Uterus (tissue), 2 donors: ENCODE measurements around the gene ATP11A.

Source experiments
- POLR2A ChIP-seq, 2 donors: fragments of 450-650 bp; IDR thresholded peaks; one replicate each; pipeline ENCODE4 v1.6.1; 2016; ENCODE audit warnings: antibody characterized with exemption in 2 of 2, mild to moderate bottlenecking in 1 of 2, moderate library complexity in 1 of 2
- TF ChIP-seq, protein P1 (sequence below), 4 experiments: fragments of 200-600 bp in 2 of 4; fragments of 450-650 bp in 2 of 4; sonication (generic) in 2 of 4; IDR thresholded peaks; one replicate each; pipeline ENCODE4 v1.5.1; 2016 to 2019; ENCODE audit warnings: antibody characterized with exemption in 4 of 4, mild to moderate bottlenecking in 2 of 4, moderate library complexity in 1 of 4

DNA sequence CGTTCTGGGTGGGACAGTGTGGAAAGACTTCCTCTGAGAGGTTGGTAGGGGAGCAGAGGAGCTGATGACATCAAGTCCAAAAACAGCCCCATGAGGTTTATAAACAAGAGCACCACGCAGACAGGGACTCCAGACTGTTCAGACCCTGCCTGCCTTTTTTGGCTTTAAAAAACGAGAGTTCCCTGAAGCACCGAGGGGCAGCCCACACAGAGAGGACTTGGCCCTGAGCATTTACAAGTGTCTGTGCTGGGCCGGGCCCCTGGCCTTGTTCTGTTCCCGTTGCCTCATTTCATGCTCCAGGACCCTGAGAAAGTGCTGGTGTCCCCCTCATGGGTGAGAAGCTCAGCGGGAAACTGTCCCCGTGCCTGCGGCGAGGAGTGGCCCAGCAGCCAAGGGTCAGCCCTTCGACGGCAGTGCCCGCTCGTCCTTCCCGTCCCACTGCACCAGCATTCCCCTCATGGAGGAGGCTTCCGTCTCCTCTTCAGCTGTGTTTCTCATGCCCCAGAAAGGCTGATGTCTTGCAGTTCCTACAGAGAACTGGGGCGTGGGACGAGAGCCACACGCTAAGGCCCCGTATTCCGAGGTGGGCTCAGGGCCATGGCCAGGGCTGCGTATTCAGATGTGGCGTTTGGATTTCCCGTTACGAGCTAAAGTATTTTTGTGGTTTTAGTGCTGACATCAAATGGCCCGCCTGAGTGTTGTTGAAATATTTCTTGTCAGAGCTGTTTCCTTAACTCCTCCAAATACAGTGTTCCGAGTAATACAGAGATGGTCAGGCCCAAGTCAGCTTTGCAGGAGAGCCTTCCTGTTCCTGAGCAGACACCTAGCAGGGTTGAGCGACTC, 93.5 kb downstream of the ATP11A start:
- TF ChIP-seq, protein P1, sequence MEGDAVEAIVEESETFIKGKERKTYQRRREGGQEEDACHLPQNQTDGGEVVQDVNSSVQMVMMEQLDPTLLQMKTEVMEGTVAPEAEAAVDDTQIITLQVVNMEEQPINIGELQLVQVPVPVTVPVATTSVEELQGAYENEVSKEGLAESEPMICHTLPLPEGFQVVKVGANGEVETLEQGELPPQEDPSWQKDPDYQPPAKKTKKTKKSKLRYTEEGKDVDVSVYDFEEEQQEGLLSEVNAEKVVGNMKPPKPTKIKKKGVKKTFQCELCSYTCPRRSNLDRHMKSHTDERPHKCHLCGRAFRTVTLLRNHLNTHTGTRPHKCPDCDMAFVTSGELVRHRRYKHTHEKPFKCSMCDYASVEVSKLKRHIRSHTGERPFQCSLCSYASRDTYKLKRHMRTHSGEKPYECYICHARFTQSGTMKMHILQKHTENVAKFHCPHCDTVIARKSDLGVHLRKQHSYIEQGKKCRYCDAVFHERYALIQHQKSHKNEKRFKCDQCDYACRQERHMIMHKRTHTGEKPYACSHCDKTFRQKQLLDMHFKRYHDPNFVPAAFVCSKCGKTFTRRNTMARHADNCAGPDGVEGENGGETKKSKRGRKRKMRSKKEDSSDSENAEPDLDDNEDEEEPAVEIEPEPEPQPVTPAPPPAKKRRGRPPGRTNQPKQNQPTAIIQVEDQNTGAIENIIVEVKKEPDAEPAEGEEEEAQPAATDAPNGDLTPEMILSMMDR (IDR thresholded peaks at IDR 0.05): no peak
- no peak for TF ChIP-seq POLR2A (IDR thresholded peaks at IDR 0.05)
